Fibroblast of villous mesenchyme (primary cell): ENCODE measurements around the gene INSYN2A. TPM values are rescaled to one million over a fixed set of nuclear protein-coding genes. Genes with fewer than 3 reads are reported as not detected.

ENCODE experiments used
- DNase-seq: peaks from one replicate; pipeline ENCODE4 v3.0.0-alpha.2; 2010; ENCODE audit warnings: low read depth
- H3K4me3 ChIP-seq: 2 replicates; pipeline ENCODE4 v1.5.1; 2011; ENCODE audit warnings: low read depth, mild to moderate bottlenecking, low read length
- CTCF ChIP-seq: IDR thresholded peaks from 2 replicates; pipeline ENCODE4 v1.5.1; 2012; ENCODE audit warnings: low read depth, mild to moderate bottlenecking, low read length; ENCODE audit not compliant: insufficient read depth
- total RNA-seq: library from RNA; depleted of rRNA; stranded (reverse); fragments of >200 nt; gene quantifications from 2 replicates; pipeline ENCODE4 v1.2.3, GENCODE V29; 2012

The INSYN2A gene
- total RNA-seq, 1 donor: under 0.01 TPM

DNA sequence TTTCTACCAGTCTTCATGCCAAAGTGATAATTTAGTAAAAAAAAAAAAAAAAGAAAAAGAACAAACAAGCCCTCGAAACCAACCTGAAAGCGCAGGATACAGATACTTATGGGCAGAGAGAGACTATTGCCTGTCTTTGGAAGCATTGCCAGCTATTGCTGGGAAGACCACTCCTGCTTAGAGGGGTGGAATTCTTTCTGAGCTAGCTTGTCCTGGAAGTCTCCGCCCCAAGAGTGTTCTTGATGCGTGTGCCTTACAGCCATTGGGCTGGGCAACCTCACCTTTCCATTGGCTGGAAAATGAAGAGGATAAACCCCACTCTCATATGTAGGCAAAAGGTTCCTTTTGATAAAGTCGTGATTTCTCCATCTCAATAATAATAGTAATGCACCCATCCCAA lies 19.9 kb upstream of the INSYN2A start:
- no peak overlapping the region for H3K4me3 ChIP-seq
- no peak for TF ChIP-seq CTCF
- no peak for DNase-seq

GRCh38 chr10:127215866-127216265 lies 19.5 kb upstream of the INSYN2A start:
- no peak for TF ChIP-seq CTCF
- DNase-seq: no peak

GRCh38 chr10:127210936-127211466 lies 14.6 kb upstream of the INSYN2A start:
- no peak overlapping the region for H3K4me3 ChIP-seq

More at GRCh38 chr10:127215866-127216265, 19.5 kb upstream of the INSYN2A start:
- H3K4me3 ChIP-seq: no peak overlapping the region

GRCh38 chr10:127207081-127207480 lies 10.7 kb upstream of the INSYN2A start:
- TF ChIP-seq CTCF: no peak
- H3K4me3 ChIP-seq: no peak overlapping the region
- peak; percentile 15 for DNase-seq

More at GRCh38 chr10:127210936-127211466, 14.6 kb upstream of the INSYN2A start:
- no peak for DNase-seq
- TF ChIP-seq CTCF: no peak

- TF ChIP-seq CTCF: no peak
- no peak overlapping the region for H3K4me3 ChIP-seq
- DNase-seq: no peak
Observed at GRCh38 chr10:127203067-127203466, 6.7 kb upstream of the INSYN2A start.

- no peak overlapping the region for H3K4me3 ChIP-seq
- no peak for TF ChIP-seq CTCF
- DNase-seq: no peak
Observed at GRCh38 chr10:127200646-127201045, 4.3 kb upstream of the INSYN2A start.

DNA sequence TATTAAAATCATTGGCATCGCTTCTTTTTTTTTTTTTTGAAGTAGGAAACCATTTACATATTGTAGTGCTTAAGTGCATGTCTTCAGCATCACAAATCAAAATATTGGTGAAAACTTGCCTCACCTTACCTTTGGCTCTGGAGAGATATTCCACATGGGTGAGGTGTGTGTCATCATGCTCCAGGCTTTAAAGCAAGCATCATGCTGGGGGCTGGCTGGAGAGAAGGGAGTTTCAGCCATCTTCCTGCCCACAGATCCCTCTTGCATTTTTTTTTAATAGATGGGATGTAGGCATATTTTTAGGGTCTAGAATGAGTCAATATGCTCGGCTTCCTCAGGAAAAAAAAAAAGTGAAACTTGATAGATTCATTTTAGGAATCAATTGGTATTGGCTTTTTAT lies 2.3 kb upstream of the INSYN2A start:
- no peak for DNase-seq
- no peak for TF ChIP-seq CTCF
- no peak overlapping the region for H3K4me3 ChIP-seq
